H1 (cell line): ENCODE data around the gene CTU1. TPM values are rescaled to one million over a fixed set of nuclear protein-coding genes. Genes with fewer than 3 reads are reported as not detected.

Source experiments
- CTCF ChIA-PET: fragments of 300-600 bp; sonication (Branson Sonifier 250); formaldehyde crosslinking; loops from one replicate; lab custom pipeline; 2021; ENCODE audit not compliant: partially characterized antibody; lab: Charles Lee
- POLR2A ChIA-PET: fragments of 300-600 bp; sonication (Branson Sonifier 250); formaldehyde crosslinking; loops from one replicate; lab custom pipeline; 2021; ENCODE audit warnings: inconsistent platforms; ENCODE audit not compliant: partially characterized antibody; lab: Charles Lee
- DNase-seq, 2 experiments: peaks; one replicate each; pipeline versions ENCODE4 v3.0.0 to v3.0.0-alpha.2; 2010 to 2022; ENCODE audit warnings: low spot score in 2 of 2, low read depth in 1 of 2, mixed read lengths in 1 of 2
- FAIRE-seq: peaks from 2 replicates; lab custom pipeline; 2011; peaks lifted over from hg19 to GRCh38; lab: Jason Lieb, UNC
- H2AFZ ChIP-seq: 2 replicates; pipeline ENCODE4 v1.8.1; 2012; ENCODE audit warnings: low read length, inconsistent platforms
- H2AK5ac ChIP-seq: 2 replicates; pipeline ENCODE4 v1.6.1; 2013; ENCODE audit warnings: low read depth, low read length
- H2BK120ac ChIP-seq: replicated peaks from 2 replicates; pipeline ENCODE3; 2013; ENCODE audit warnings: low read depth, low read length, inconsistent platforms
- H2BK12ac ChIP-seq: 2 replicates; pipeline ENCODE4 v1.6.1; 2013; ENCODE audit warnings: low read depth, low read length
- H2BK15ac ChIP-seq: 2 replicates; pipeline ENCODE4 v1.6.1; 2013; ENCODE audit warnings: low read length
- H2BK20ac ChIP-seq: 2 replicates; pipeline ENCODE4 v1.6.1; 2013; ENCODE audit warnings: low read length
- H2BK5ac ChIP-seq: 2 replicates; pipeline ENCODE4 v1.6.1; 2013; ENCODE audit warnings: low read depth, low read length
- H3K14ac ChIP-seq: 2 replicates; pipeline ENCODE4 v1.6.1; 2013; ENCODE audit warnings: inconsistent platforms; ENCODE audit not compliant: insufficient read length
- H3K18ac ChIP-seq: 2 replicates; pipeline ENCODE4 v1.6.1; 2013; ENCODE audit warnings: low read length; ENCODE audit errors: extremely low read depth
- H3K23ac ChIP-seq: 2 replicates; pipeline ENCODE4 v1.6.1; 2013; ENCODE audit warnings: inconsistent platforms; ENCODE audit not compliant: insufficient read length
- H3K23me2 ChIP-seq: 2 replicates; pipeline ENCODE4 v1.6.1; 2013; ENCODE audit warnings: low read depth, low read length
- H3K27ac ChIP-seq: 2 replicates; pipeline ENCODE4 v1.6.1; 2011; ENCODE audit warnings: low read depth, low read length, inconsistent platforms
- H3K27me3 ChIP-seq, 4 experiments: replicated peaks in 1 of 4; 1 replicate in 1 of 4; 2 replicates in 3 of 4; pipeline versions ENCODE4 v1.6.1 to v1.8.1; 2011 to 2013; ENCODE audit warnings: low read length in 3 of 4, mild to moderate bottlenecking in 3 of 4, inconsistent platforms in 2 of 4, mixed read lengths in 2 of 4, moderate library complexity in 1 of 4; ENCODE audit not compliant: control insufficient read depth in 3 of 4, insufficient read depth in 3 of 4; ENCODE audit errors: extremely low read depth in 1 of 4
- H3K36me3 ChIP-seq, 4 experiments: 2 replicates each; pipeline versions ENCODE4 v1.6.1 to v1.8.1; 2011 to 2013; ENCODE audit warnings: mild to moderate bottlenecking in 4 of 4, low read length in 3 of 4, moderate library complexity in 2 of 4, control low read depth in 1 of 4, inconsistent platforms in 1 of 4; ENCODE audit not compliant: insufficient read depth in 4 of 4, control insufficient read depth in 2 of 4
- H3K4ac ChIP-seq: replicated peaks from 2 replicates; pipeline ENCODE3; 2013; ENCODE audit warnings: low read length, low read depth, mixed read lengths, inconsistent platforms; ENCODE audit not compliant: insufficient read length
- H3K4me1 ChIP-seq, 4 experiments: replicated peaks in 1 of 4; 1 replicate in 1 of 4; 2 replicates in 3 of 4; pipeline versions ENCODE4 v1.6.1 to v1.8.1; 2011 to 2013; ENCODE audit warnings: low read length in 3 of 4, inconsistent platforms in 2 of 4, mixed read lengths in 1 of 4; ENCODE audit not compliant: insufficient read depth in 4 of 4, control insufficient read depth in 3 of 4
- H3K4me2 ChIP-seq, 2 experiments: 2 replicates each; pipeline versions ENCODE4 v1.6.1 to v1.8.1; 2011 to 2013; ENCODE audit warnings: low read depth in 2 of 2, low read length in 2 of 2, control low read depth in 1 of 2, inconsistent platforms in 1 of 2, mild to moderate bottlenecking in 1 of 2; ENCODE audit not compliant: insufficient read depth in 1 of 2
- H3K4me3 ChIP-seq, 4 experiments: fragments of 200-600, 300-600 bp in 1 of 4; sonication (generic), shearing (Covaris generic), sonication (Bioruptor Twin) in 1 of 4; 2 replicates each; pipeline versions ENCODE4 v1.5.1 to v1.8.1; 2011 to 2016; ENCODE audit warnings: low read length in 4 of 4, low read depth in 3 of 4, control low read depth in 2 of 4, inconsistent platforms in 2 of 4, mild to moderate bottlenecking in 2 of 4, mixed read lengths in 1 of 4, moderate library complexity in 1 of 4; ENCODE audit not compliant: insufficient read depth in 2 of 4; ENCODE audit errors: extremely low read depth in 1 of 4
- H3K56ac ChIP-seq: replicated peaks from 2 replicates; pipeline ENCODE3; 2013; ENCODE audit warnings: low read depth, mild to moderate bottlenecking, mixed read lengths, low read length, inconsistent platforms; ENCODE audit not compliant: insufficient read length
- H3K79me1 ChIP-seq: 2 replicates; pipeline ENCODE4 v1.6.1; 2013; ENCODE audit warnings: low read depth, low read length, control low read depth
- H3K79me2 ChIP-seq, 2 experiments: 2 replicates each; pipeline versions ENCODE4 v1.6.1 to v1.8.1; 2012 to 2013; ENCODE audit warnings: low read length in 2 of 2, mild to moderate bottlenecking in 2 of 2, inconsistent platforms in 1 of 2; ENCODE audit not compliant: insufficient read depth in 2 of 2, control insufficient read depth in 1 of 2
- H3K9ac ChIP-seq, 4 experiments: replicated peaks in 1 of 4; 1 replicate in 1 of 4; 2 replicates in 3 of 4; pipeline versions ENCODE4 v1.6.1 to v1.8.1; 2011 to 2013; ENCODE audit warnings: low read depth in 3 of 4, low read length in 3 of 4, control low read depth in 2 of 4, mild to moderate bottlenecking in 2 of 4, moderate library complexity in 2 of 4, inconsistent platforms in 1 of 4; ENCODE audit errors: extremely low read depth in 1 of 4
- H3K9me3 ChIP-seq, 2 experiments: 2 replicates each; pipeline versions ENCODE4 v1.6.1 to v1.8.1; 2012 to 2013; ENCODE audit warnings: mild to moderate bottlenecking in 2 of 2, moderate library complexity in 2 of 2, control low read depth in 1 of 2, inconsistent platforms in 1 of 2, low read depth in 1 of 2, low read length in 1 of 2, mixed read lengths in 1 of 2; ENCODE audit not compliant: insufficient read depth in 2 of 2
- H4K20me1 ChIP-seq, 2 experiments: replicated peaks in 1 of 2; 2 replicates each; pipeline versions ENCODE3 to v1.8.1; 2011 to 2013; ENCODE audit warnings: inconsistent platforms in 2 of 2, low read length in 2 of 2, mild to moderate bottlenecking in 1 of 2; ENCODE audit not compliant: insufficient read depth in 2 of 2, control insufficient read depth in 1 of 2
- H4K5ac ChIP-seq: 2 replicates; pipeline ENCODE4 v1.6.1; 2013; ENCODE audit warnings: low read length, low read depth, mixed read lengths, inconsistent platforms; ENCODE audit not compliant: insufficient read length
- H4K8ac ChIP-seq: 2 replicates; pipeline ENCODE4 v1.8.0; 2013; ENCODE audit warnings: mild to moderate bottlenecking, moderate library complexity, low read length, inconsistent platforms; ENCODE audit not compliant: insufficient read depth; ENCODE audit errors: extremely low read depth
- H4K91ac ChIP-seq: replicated peaks from 2 replicates; pipeline ENCODE3; 2013; ENCODE audit warnings: low read length, mixed read lengths, inconsistent platforms; ENCODE audit not compliant: insufficient read length
- FOSL1 ChIP-seq: IDR thresholded peaks from 2 replicates; pipeline ENCODE4 v1.6.1; 2011; ENCODE audit warnings: mild to moderate bottlenecking, low read depth, low read length, moderate library complexity; ENCODE audit not compliant: insufficient read depth
- MAFK ChIP-seq: IDR thresholded peaks from 2 replicates; pipeline ENCODE4 v1.6.1; 2012; ENCODE audit warnings: low read depth, mild to moderate bottlenecking, improper control_type of control experiment, low read length
- RBBP5 ChIP-seq: IDR thresholded peaks from 2 replicates; pipeline ENCODE4 v1.7.1; 2012; ENCODE audit warnings: low read depth, mild to moderate bottlenecking, inconsistent platforms, low read length, moderate library complexity, borderline replicate concordance
- RNF2 ChIP-seq: fragments of 200-900, 300-1000 bp; sonication (generic); IDR thresholded peaks from 2 replicates; pipeline ENCODE4 v1.7.1; 2016; ENCODE audit warnings: borderline replicate concordance, low read depth, mild to moderate bottlenecking, antibody characterized with exemption, low read length; ENCODE audit not compliant: poor library complexity, severe bottlenecking; ENCODE audit errors: missing control alignments
- SP1 ChIP-seq: IDR thresholded peaks from 2 replicates; pipeline ENCODE4 v1.6.1; 2011; ENCODE audit warnings: low read depth, low read length
- TBP ChIP-seq: IDR thresholded peaks from 2 replicates; pipeline ENCODE4 v1.6.1; 2011; ENCODE audit warnings: low read depth, low read length, improper control_type of control experiment
- TCF12 ChIP-seq: IDR thresholded peaks from 2 replicates; pipeline ENCODE4 v1.6.1; 2011; ENCODE audit warnings: low read depth, mild to moderate bottlenecking, low read length
- WGBS, 2 experiments: shearing (Covaris generic) in 1 of 2; methylation state at CpG; one replicate each; pipeline versions ENCODE4 v1.1.6 to v1.1.7; 2013 to 2015; ENCODE audit warnings: low lambda C conversion rate in 2 of 2, mixed read lengths in 2 of 2, inconsistent platforms in 1 of 2, low coverage in 1 of 2, missing lambda C conversion rate in 1 of 2; ENCODE audit not compliant: insufficient replicate concordance in 2 of 2, insufficient coverage in 1 of 2, insufficient read length in 1 of 2; ENCODE audit errors: extremely low coverage in 1 of 2, missing lambda C conversion rate in 1 of 2; 5-methylcytosine and 5-hydroxymethylcytosine counted together
- polyA plus RNA-seq, 7 experiments: library from polyadenylated mRNA; depleted of rRNA in 3 of 7; stranded (reverse) in 5 of 7; unstranded in 2 of 7; fragments of >200 nt in 5 of 7; fragments of 200-250 nt in 2 of 7; gene quantifications; 1 replicate in 5 of 7; 2 replicates in 1 of 7; 4 replicates in 1 of 7; pipeline versions ENCODE4 v1.2.1 to v1.2.3, GENCODE V29; 2011 to 2013; ENCODE audit warnings: missing spikeins in 2 of 7, mixed read lengths in 2 of 7
- total RNA-seq: library from RNA; stranded (reverse); fragmentation: NEBNext Ultra II Directional; extraction: Animal tissue kit (Norgen Biotek cat#: 25700); gene quantifications from 2 replicates; pipeline ENCODE4 v1.2.1, GENCODE V29; 2021

The CTU1 gene
- total and polyA plus RNA-seq, 2 of the 8 experiments (the other 6 are each of a cell fraction or from before 2014, with no cell fraction given) = 4.6 to 7.2 TPM

DNA sequence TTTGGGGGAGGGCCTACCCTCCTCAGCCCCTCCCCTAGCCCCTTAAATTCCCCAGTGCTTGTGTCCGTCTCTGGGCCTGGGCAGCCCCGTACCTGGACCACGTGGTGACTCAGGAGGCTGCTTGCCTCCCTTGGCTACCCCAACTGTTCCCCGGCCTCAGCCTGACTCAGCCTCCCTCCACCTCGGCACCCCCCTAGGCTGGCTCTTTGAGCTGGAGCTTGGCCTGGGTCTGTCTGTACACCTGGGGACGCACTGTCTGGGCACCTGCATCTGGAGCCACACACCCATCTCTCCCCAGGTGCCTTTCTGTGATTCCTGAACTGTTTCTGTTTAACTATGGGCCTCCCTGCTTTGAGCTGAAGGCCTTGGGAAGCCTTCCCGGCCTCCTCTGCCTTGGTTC, 23.7 kb downstream of the CTU1 start:
- no peaks in the 10 kb centered on the region for H3K79me2 ChIP-seq
- no peak overlapping the region for H2BK15ac ChIP-seq
- H3K4ac ChIP-seq = no peak overlapping the region
- H2AK5ac ChIP-seq = no peak overlapping the region
- H2BK20ac ChIP-seq = no peak overlapping the region
- H3K18ac ChIP-seq = no peak overlapping the region
- no peaks in the 10 kb centered on the region for H3K36me3 ChIP-seq
- no peak for DNase-seq
- no peaks in the 10 kb centered on the region for H3K9me3 ChIP-seq
- H3K9ac ChIP-seq = no peak overlapping the region
- H3K79me1 ChIP-seq = no peaks in the 10 kb centered on the region
- ChIA-PET CTCF (interaction anchor here (4.6 kb wide), 1 partner anchor 11 kb away, joined by 21 read pairs; no protein-coding TSS in a partner anchor), POLR2A (no interaction called here)
- peaks cover 0 to 4% (median 2%) of the 10 kb centered on the region in 4 experiments; a peak in 2 of 7 replicates for H3K4me1 ChIP-seq
- H3K27me3 ChIP-seq = no peaks in the 10 kb centered on the region
- H3K23ac ChIP-seq = no peak overlapping the region
- H3K23me2 ChIP-seq = no peaks in the 10 kb centered on the region
- H3K56ac ChIP-seq = no peak overlapping the region
- H3K14ac ChIP-seq = no peak overlapping the region
- no peak overlapping the region; the same call in 1 of the 2 replicates for H4K8ac ChIP-seq
- WGBS, 2 experiments = 88% methylated on average over 7 of the region's 7 CpGs; no CpG with 5 or more reads in 1 of the 2 experiments
- no peak overlapping the region for H4K5ac ChIP-seq
- no peak overlapping the region for H2AFZ ChIP-seq
- H2BK5ac ChIP-seq = no peak overlapping the region
- no peak overlapping the region for H4K91ac ChIP-seq
- no peak for FAIRE-seq
- no peak overlapping the region for H2BK120ac ChIP-seq
- no peak overlapping the region for H3K4me2 ChIP-seq
- no peak overlapping the region for H3K27ac ChIP-seq
- H3K4me3 ChIP-seq = no peak overlapping the region
- no peak overlapping the region for H2BK12ac ChIP-seq
- H4K20me1 ChIP-seq = no peaks in the 10 kb centered on the region
- TF ChIP-seq FOSL1 (no peak), SP1 (no peak), MAFK (no peak), TCF12 (no peak), TBP (no peak), RNF2 (no peak), RBBP5 (no peak)
